OCI-LY3 (cell line): Measurements from ENCODE around the gene ANTXR2.

Experiments used
- EZH2phosphoT487 ChIP-seq: fragments of 200-600 bp; shearing (Covaris generic); IDR thresholded peaks from 2 replicates; pipeline ENCODE4 v1.6.1; 2018; ENCODE audit warnings: antibody characterized with exemption, mixed run types, low read depth
- TF ChIP-seq, protein P1 (sequence below): fragments of 200-600, 300-600 bp; sonication (generic); IDR thresholded peaks from 2 replicates; pipeline ENCODE4 v1.5.1; 2014; ENCODE audit warnings: antibody characterized with exemption, low read length, low read depth

DNA sequence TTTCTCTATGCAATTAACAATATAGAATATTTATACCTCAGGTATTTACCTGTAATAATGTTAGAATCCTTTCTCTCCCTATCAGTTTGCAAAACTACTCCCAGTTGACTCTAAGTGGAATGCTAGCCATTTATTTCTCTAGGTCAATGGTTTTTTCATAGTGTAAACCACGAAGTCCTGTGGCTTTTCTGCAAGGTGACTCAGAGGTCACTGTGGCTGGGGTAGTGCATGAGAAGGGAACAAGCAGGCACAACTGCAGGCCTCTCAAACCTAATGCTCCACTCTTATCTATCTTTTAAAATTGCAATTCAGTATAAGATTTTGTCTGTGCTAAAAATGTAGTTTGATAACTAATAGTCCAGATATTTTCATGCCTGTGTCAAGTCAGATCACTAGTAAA lies 159.4 kb downstream of the ANTXR2 start:
- TF ChIP-seq, protein P1, sequence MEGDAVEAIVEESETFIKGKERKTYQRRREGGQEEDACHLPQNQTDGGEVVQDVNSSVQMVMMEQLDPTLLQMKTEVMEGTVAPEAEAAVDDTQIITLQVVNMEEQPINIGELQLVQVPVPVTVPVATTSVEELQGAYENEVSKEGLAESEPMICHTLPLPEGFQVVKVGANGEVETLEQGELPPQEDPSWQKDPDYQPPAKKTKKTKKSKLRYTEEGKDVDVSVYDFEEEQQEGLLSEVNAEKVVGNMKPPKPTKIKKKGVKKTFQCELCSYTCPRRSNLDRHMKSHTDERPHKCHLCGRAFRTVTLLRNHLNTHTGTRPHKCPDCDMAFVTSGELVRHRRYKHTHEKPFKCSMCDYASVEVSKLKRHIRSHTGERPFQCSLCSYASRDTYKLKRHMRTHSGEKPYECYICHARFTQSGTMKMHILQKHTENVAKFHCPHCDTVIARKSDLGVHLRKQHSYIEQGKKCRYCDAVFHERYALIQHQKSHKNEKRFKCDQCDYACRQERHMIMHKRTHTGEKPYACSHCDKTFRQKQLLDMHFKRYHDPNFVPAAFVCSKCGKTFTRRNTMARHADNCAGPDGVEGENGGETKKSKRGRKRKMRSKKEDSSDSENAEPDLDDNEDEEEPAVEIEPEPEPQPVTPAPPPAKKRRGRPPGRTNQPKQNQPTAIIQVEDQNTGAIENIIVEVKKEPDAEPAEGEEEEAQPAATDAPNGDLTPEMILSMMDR = no peak
- TF ChIP-seq EZH2phosphoT487 = no peak
